LNCAP (cell line): ENCODE data around the gene TNFRSF1A.

Experiments
- CTCF ChIP-seq: fragments of 450-650 bp; IDR thresholded peaks from 2 replicates; pipeline ENCODE4 v1.5.1; 2017; ENCODE audit warnings: mild to moderate bottlenecking

TNFRSF1A gene

GRCh38 chr12:6318440-6318879, 23.4 kb downstream of the TNFRSF1A start:
- no peak for TF ChIP-seq CTCF

GRCh38 chr12:6317693-6318439, 24.0 kb downstream of the TNFRSF1A start:
- no peak for TF ChIP-seq CTCF

- TF ChIP-seq CTCF = no peak
Observed at GRCh38 chr12:6316921-6317692, 24.8 kb downstream of the TNFRSF1A start.

GRCh38 chr12:6315704-6316597, 25.9 kb downstream of the TNFRSF1A start:
- TF ChIP-seq CTCF = no peak

- no peak for TF ChIP-seq CTCF
Observed at GRCh38 chr12:6315184-6315583, 26.7 kb downstream of the TNFRSF1A start.

GRCh38 chr12:6314776-6315175, 27.1 kb downstream of the TNFRSF1A start:
- TF ChIP-seq CTCF = no peak

- no peak for TF ChIP-seq CTCF
Observed at GRCh38 chr12:6313326-6313940, 28.4 kb downstream of the TNFRSF1A start.
